HG02852 (cell line): ENCODE measurements around the gene D2HGDH.
"Not testable (repeated sequence)": the region's sequence is repeated elsewhere in the genome, so short reads cannot be mapped to it uniquely, and the experiment has no call there.

Experiments
- ATAC-seq: cut with Tn5 transposase; IDR thresholded peaks from one replicate; pipeline ENCODE4 v1.9.1; 2021; ENCODE audit warnings: mild to moderate bottlenecking, moderate library complexity; ENCODE audit not compliant: unreplicated experiment

The D2HGDH gene

DNA sequence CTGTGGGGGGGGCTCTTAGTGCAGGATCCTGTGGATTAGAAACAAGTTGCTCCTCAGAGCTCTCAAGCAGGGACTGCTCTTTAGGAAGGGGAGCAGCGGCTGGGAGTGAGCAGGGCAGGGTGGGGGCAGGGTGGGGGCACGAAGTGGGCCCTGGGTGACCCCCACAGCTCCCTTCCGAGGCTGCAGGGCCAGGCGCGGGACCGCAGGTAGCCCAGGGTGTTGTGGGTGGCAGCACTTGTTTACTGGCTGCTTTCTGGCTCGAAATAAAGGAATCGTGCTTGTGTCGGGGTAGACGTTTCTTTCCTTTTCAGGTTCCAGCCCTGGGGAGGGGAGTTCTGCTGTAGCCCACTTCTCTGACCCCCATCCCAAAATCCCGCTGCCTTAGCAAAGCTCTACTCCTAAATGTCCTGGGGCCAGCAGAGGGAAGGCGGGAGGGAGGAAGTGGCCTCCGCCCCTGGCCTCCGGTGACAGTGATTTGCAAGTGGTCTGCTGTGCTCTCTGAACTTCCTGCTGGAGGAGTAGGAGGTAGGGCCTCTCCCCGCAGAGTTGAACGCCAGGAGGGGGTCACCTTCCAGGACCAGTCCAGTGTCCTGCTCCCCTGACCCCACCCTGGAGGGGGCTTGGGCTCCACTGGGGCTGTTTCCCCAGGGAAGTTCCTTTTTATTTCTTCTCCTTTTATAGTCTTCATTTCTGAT is 82.8 kb downstream of the D2HGDH start:
- no peak for ATAC-seq

DNA sequence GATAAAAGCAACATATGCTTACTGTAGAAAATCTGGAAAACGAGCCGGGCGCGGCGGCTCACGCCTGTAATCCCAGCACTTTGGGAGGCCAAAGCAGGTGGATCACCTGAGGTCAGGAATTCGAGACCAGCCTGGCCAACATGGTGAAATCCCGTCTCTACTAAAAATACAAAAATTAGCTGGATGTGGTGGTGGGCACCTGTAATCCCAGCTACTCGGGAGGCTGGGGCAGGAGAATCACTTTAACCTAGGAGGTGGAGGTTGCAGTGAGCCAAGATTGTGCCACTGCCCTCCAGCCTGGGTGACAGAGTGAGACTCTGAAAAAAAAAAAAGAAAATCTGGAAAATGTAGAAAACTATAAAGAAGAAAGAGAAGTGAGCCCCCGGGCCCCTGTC is 83.4 kb downstream of the D2HGDH start:
- not testable (repeated sequence) for ATAC-seq
